ENCODE results near the gene DQX1.

- TF ChIP-seq GLIS3 (CRISPR knock-in tag; IDR thresholded peaks at IDR 0.05) (no peak), ZFP3 (CRISPR knock-in tag; IDR thresholded peaks at IDR 0.05) (no peak)
These were observed 28.8 kb downstream of the DQX1 start for GRCh38 chr2:74496997-74497776.

All from SK-N-SH treated with all-trans-retinoic acid at 6 μM for 48 hours (cell line).